AG10803 (cell line): ENCODE results near the gene FAM186B.
"Not testable (repeated sequence)": the region's sequence is repeated elsewhere in the genome, so short reads cannot be mapped to it uniquely, and the experiment has no call there.

Source experiments
- DNase-seq: peaks from one replicate; pipeline ENCODE4 v3.0.0; 2010; ENCODE audit warnings: low read depth
- H3K4me3 ChIP-seq: 2 replicates; pipeline ENCODE4 v1.5.1; 2011; ENCODE audit warnings: mild to moderate bottlenecking, low read length, control low read depth
- CTCF ChIP-seq: conservative IDR thresholded peaks from 2 replicates; pipeline ENCODE4 v1.5.1; 2011; ENCODE audit warnings: mild to moderate bottlenecking, low read length, control low read depth, inconsistent platforms

FAM186B gene

GRCh38 chr12:49618576-49618975 lies 13.1 kb upstream of the FAM186B start:
- no peak overlapping the region for H3K4me3 ChIP-seq
- DNase-seq = no peak
- no peak for TF ChIP-seq CTCF

GRCh38 chr12:49616533-49617219 lies 11.2 kb upstream of the FAM186B start:
- no peak for TF ChIP-seq CTCF
- H3K4me3 ChIP-seq = no peak overlapping the region
- DNase-seq = no peak

DNA sequence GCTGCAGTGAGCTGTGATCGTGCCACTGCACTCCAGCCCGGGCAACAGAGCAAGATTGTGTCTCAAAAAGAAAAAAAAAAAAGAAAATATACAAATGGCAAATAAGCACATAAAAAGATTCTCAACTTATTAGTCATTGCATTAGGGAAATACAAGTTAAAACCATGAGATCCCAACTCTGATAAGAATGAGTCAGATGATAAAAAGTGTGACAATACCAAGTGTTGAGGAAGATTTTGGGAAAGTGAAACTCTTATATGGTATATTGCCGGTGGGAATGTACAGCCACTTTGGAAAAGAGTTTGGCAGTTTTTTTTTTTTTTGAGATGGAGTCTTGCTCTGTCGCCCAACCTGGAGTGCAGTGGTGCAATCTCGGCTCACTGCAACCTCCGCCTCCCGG lies 10.3 kb upstream of the FAM186B start:
- no peak overlapping the region for H3K4me3 ChIP-seq
- TF ChIP-seq CTCF = no peak
- peak; percentile 27 for DNase-seq

DNA sequence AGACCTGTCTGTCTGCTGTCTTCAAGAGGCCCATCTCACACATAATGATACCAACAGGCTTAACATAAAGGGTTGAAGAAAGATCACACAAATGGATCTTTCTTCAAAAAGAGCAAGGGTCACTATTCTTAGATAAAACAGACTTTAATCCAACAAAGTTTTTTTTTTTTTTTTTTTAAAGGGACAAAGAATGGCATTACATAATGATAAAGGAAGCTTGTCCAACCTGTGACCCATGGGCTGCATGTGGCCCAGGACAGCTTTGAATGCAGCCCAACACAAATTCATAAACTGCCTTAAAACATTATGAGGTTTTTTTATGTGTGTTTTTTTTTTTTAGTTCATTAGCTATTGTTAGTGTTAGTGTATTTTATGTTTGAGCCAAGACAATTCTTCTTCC lies 6.8 kb upstream of the FAM186B start:
- H3K4me3 ChIP-seq = no peak overlapping the region
- DNase-seq = no peak
- no peak for TF ChIP-seq CTCF

GRCh38 chr12:49610785-49611184 lies 5.3 kb upstream of the FAM186B start:
- not testable (repeated sequence) for H3K4me3 ChIP-seq, DNase-seq

DNA sequence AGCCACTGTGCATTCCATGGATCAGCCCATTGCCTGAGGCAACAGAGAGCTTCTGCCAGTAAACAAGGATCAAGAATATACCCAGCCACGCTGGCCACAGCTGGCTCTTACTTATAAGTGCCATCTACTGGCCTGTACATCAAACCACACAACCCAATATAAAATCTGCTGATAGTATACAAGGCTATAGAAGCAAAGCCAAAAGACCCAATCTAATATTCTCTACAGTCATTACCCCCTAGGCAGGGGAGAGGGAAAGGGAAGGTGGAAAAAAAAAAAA lies 4.4 kb upstream of the FAM186B start:
- no peak for TF ChIP-seq CTCF
- no peak overlapping the region for H3K4me3 ChIP-seq
- no peak for DNase-seq

DNA sequence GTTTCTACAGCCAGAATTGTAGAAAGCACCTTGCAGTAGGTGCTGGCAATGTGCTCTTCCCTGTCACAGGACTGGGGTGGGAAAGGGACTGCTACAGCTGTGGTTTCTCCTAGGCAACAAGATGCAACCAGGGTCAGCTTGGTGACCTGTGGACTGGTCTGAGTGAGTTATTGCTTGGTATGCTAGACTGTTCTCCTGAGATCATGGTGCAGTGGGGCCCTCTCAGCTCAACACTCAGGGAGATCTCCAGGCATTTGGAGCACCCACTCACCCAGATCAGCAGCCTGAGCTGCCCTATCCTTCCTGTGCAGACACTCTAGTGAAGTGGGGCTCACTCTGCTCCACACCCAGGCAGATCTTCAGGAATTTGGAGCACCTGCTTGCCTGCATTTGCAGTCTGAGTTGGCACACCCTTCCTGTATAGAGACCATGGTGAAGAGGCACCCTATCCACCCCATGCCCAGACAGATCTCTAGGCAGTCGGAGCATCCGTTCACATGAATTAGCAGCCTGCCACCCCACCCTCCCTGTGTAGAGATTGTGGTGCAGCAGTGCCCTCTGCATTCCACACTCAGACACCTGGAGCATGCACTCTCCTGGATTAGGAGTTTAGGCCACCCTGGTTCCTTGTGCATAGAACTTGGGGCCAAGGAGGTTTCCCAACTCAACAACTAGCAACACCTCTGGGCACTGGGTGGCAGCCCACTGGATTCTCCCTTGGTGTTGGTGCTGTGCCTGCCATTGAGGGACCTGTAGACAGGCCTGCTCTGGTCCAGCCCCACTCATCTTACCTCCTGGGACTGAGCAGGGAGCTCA lies 3.8 kb upstream of the FAM186B start:
- TF ChIP-seq CTCF = no peak

More for the DNA sequence above, 3.8 kb upstream of the FAM186B start:
- H3K4me3 ChIP-seq = no peak overlapping the region
- no peak for DNase-seq
